ENCODE data around the gene ZNF385A. TPM values are rescaled to one million over a fixed set of nuclear protein-coding genes. Genes with fewer than 3 reads are reported as not detected.

ZNF385A gene
- total and polyA plus RNA-seq, 2 of the 13 experiments (the other 11 are each of a cell fraction or from before 2014, with no cell fraction given), result 0.44 to 0.67 TPM

- 0 out of 2 replicates have a peak, but pooled peaks have one; percentile 36 for TF ChIP-seq ZFY (CRISPR knock-in tag; IDR thresholded peaks at IDR 0.05)
- TF ChIP-seq HNRNPL (IDR thresholded peaks at IDR 0.05; ENCODE audit: low read depth, low read length), result no peak
- peak; percentile 77 for TF ChIP-seq ZNF362 (CRISPR knock-in tag; IDR thresholded peaks at IDR 0.05; ENCODE audit: borderline replicate concordance)
- peak; percentile 99 for TF ChIP-seq HMGXB3 (CRISPR knock-in tag; IDR thresholded peaks at IDR 0.05; ENCODE audit: borderline replicate concordance)
- TF ChIP-seq ZNF335 (CRISPR knock-in tag; IDR thresholded peaks at IDR 0.05), result peak; percentile 98
- peak; percentile 64 for TF ChIP-seq ZNF292 (CRISPR knock-in tag; IDR thresholded peaks at IDR 0.05; ENCODE audit: borderline replicate concordance, low read depth)
- TF ChIP-seq SOX6 (IDR thresholded peaks at IDR 0.05), result no peak
- TF ChIP-seq SOX6 (CRISPR knock-in tag; IDR thresholded peaks at IDR 0.05), result peak; percentile 31; the same call in 1 of the 2 replicates
- no peak for TF ChIP-seq HMG20A (CRISPR knock-in tag; IDR thresholded peaks at IDR 0.05; ENCODE audit: borderline replicate concordance)
- no peak for TF ChIP-seq ZNF672 (CRISPR knock-in tag; IDR thresholded peaks at IDR 0.05)
- peak; percentile 59; the same call in 1 of the 2 replicates for TF ChIP-seq FOXP4 (CRISPR knock-in tag; IDR thresholded peaks at IDR 0.05)
- no peak for TF ChIP-seq AKAP8 (CRISPR knock-in tag; IDR thresholded peaks at IDR 0.05)
- TF ChIP-seq AGO2 (optimal IDR thresholded peaks at IDR 0.05; ENCODE audit: low read depth, low read length), result no peak
- peak; percentile 33; the same call in 1 of the 2 replicates for TF ChIP-seq SOX5 (CRISPR knock-in tag; IDR thresholded peaks at IDR 0.05; ENCODE audit: borderline replicate concordance)
- peak; percentile 59; the same call in 1 of the 2 replicates for TF ChIP-seq ZNF281 (CRISPR knock-in tag; IDR thresholded peaks at IDR 0.05; ENCODE audit: borderline replicate concordance)
- TF ChIP-seq ZNF101 (CRISPR knock-in tag; IDR thresholded peaks at IDR 0.05; ENCODE audit: borderline replicate concordance, low read depth), result no peak
- TF ChIP-seq ZNF577 (CRISPR knock-in tag; IDR thresholded peaks at IDR 0.05; ENCODE audit: borderline replicate concordance, low read depth), result no peak
- no peak for TF ChIP-seq ZNF260 (CRISPR knock-in tag; IDR thresholded peaks at IDR 0.05; ENCODE audit: borderline replicate concordance, low read depth)
Measured at GRCh38 chr12:54358945-54359761, 25.4 kb downstream of the ZNF385A start (continued).

Data from HepG2 (cell line).